Body of pancreas (tissue), 4 donors: ENCODE results near the gene CLMN. TPM values are rescaled to one million over a fixed set of nuclear protein-coding genes. Genes with fewer than 3 reads are reported as not detected.

Experiments
- ATAC-seq: fragments of 150-250 bp; one replicate; pipeline ENCODE4 v1.9.1; 2016
- DNase-seq, 4 donors: peaks; one replicate each; pipeline ENCODE4 v3.0.0-alpha.2; 2019
- H3K27ac ChIP-seq, 4 donors: fragments of 200-600 bp; sonication (generic); 1 replicate in 3 of 4; 2 replicates in 1 of 4; pipeline versions ENCODE4 v1.5.1 to v1.6.1; 2016 to 2019; ENCODE audit warnings: mild to moderate bottlenecking in 1 of 4, mixed read lengths in 1 of 4, moderate library complexity in 1 of 4
- H3K27me3 ChIP-seq, 2 donors: fragments of 200-600 bp; sonication (generic); one replicate each; pipeline ENCODE4 v1.6.0; 2016; ENCODE audit warnings: mild to moderate bottlenecking in 1 of 2
- H3K36me3 ChIP-seq, 2 donors: fragments of 200-600 bp; sonication (generic); replicated peaks in 1 of 2; 2 replicates each; pipeline ENCODE4 v1.5.1; 2016; ENCODE audit warnings: low read depth in 2 of 2; ENCODE audit not compliant: insufficient read depth in 1 of 2
- H3K4me1 ChIP-seq: fragments of 200-600 bp; sonication (generic); one replicate; pipeline ENCODE4 v1.6.0; 2016
- H3K4me3 ChIP-seq, 2 donors: fragments of 200-600 bp; sonication (generic); 1 replicate in 1 of 2; 2 replicates in 1 of 2; pipeline ENCODE4 v1.5.1; 2016 to 2019
- H3K9me3 ChIP-seq, 3 donors: fragments of 200-600 bp; sonication (generic); 1 replicate in 2 of 3; 2 replicates in 1 of 3; pipeline ENCODE4 v1.5.1; 2016
- POLR2A ChIP-seq, 3 donors: fragments of 450-650 bp; IDR thresholded peaks; one replicate each; pipeline ENCODE4 v1.6.1; 2016; ENCODE audit warnings: antibody characterized with exemption in 3 of 3, mild to moderate bottlenecking in 2 of 3
- WGBS, 2 donors: methylation state at CpG; one replicate each; pipeline ENCODE4 v1.1.5; 2017; 5-methylcytosine and 5-hydroxymethylcytosine counted together
- intact Hi-C: fragments of 100-400 bp; cut with DNase I; formaldehyde crosslinking; loops from one replicate; pipeline ENCODE4 v1.15.1; 2023
- total RNA-seq, 2 donors: library from RNA; depleted of rRNA; stranded (reverse); fragments of >200 nt; gene quantifications; one replicate each; pipeline ENCODE4 v1.1.0, GENCODE V29; 2016
- TF ChIP-seq, protein P1 (sequence below), 7 experiments: fragments of 450-650 bp in 4 of 7; fragments of 200-600 bp in 3 of 7; sonication (generic) in 3 of 7; IDR thresholded peaks; one replicate each; pipeline ENCODE4 v1.5.1; 2016 to 2019; ENCODE audit warnings: antibody characterized with exemption in 7 of 7

Gene CLMN
- total RNA-seq, 2 donors from 2014 or later: 53.7 to 54.7 TPM

DNA sequence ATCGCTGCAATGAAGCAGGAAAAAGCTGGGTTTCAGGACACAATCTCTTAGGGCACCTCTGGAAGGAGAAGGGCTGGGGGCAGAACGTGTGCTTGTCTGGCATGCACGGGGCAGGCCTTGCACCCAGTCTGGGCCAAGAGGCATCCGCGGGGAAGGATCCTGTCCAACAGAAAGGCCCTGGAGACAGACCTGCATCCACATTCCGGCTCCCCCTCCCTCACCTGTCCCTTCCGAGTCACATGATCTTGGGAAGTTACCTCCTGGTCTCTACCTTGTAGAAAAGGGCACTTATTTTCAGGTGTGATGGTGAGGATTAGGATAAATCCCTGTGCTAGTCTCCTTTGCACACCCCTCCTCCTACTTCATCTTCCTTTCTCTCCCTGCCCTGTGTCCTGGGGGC lies 25.4 kb downstream of the CLMN start:
- intact Hi-C loops: no loop called here
- ATAC-seq (no peak), DNase-seq (no peak)
- Histone ChIP-seq H3K4me3 (no peak overlapping the region), H3K36me3 (no peaks in the 10 kb centered on the region), H3K27me3 (no peaks in the 10 kb centered on the region), H3K9me3 (no peaks in the 10 kb centered on the region), H3K4me1 (peaks cover 55% of the 10 kb centered on the region), H3K27ac (peak overlapping the region in 3 of 4 donors; percentile 15 to 38 (median 19))
- WGBS, 2 donors: 67 to 69% methylated on average over 7 of the region's 7 CpGs
- TF ChIP-seq, protein P1, sequence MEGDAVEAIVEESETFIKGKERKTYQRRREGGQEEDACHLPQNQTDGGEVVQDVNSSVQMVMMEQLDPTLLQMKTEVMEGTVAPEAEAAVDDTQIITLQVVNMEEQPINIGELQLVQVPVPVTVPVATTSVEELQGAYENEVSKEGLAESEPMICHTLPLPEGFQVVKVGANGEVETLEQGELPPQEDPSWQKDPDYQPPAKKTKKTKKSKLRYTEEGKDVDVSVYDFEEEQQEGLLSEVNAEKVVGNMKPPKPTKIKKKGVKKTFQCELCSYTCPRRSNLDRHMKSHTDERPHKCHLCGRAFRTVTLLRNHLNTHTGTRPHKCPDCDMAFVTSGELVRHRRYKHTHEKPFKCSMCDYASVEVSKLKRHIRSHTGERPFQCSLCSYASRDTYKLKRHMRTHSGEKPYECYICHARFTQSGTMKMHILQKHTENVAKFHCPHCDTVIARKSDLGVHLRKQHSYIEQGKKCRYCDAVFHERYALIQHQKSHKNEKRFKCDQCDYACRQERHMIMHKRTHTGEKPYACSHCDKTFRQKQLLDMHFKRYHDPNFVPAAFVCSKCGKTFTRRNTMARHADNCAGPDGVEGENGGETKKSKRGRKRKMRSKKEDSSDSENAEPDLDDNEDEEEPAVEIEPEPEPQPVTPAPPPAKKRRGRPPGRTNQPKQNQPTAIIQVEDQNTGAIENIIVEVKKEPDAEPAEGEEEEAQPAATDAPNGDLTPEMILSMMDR (IDR thresholded peaks at IDR 0.05): no peak
- no peak for TF ChIP-seq POLR2A (IDR thresholded peaks at IDR 0.05)

- Histone ChIP-seq H3K4me3 (no peak overlapping the region), H3K27ac (peak overlapping the region in 1 of 4 donors; percentile 19)
- 86 to 93% methylated on average over 4 to 5 of the region's 5 CpGs for WGBS, 2 donors
Observed at GRCh38 chr14:95293449-95293848, 26.3 kb downstream of the CLMN start.

DNA sequence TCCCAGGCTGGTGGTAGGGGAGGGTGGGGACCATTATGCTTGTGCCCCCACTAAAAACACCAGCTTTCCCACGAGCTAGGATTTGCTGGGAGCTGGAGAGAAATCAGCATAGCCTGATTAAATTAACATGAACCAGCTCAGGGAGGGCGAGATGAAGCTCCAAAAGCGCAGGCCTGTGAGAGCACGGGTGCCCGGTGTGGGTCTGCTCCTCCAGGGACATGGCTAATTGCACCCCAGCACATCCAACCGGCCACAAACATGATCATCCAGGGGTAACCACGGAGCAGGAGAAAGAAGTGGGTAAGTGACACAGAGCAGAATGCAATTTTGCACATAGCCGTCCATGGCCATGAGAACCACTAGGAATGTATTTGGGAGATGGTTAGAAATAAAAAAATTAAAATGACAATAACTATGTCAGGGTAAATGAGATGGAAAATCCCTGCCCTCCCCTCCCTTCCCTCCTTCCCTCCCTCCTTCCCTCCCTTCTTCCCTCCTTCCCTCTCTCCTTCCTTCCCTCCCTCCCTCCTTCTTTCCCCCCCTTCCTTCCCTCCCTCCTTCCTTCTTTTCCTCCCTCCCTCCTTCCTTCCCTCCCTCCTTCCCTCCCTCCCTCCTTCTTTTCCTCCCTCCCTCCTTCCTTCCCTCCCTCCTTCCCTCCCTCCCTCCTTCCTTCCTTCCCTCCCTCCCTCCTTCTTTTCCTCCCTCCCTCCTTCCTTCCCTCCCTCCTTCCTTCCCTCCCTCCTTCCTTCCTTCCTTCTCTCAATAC lies 26.9 kb downstream of the CLMN start:
- no peaks in the 10 kb centered on the region for H3K27me3 ChIP-seq
- H3K9me3 ChIP-seq: no peaks in the 10 kb centered on the region
- peaks cover 55% of the 10 kb centered on the region for H3K4me1 ChIP-seq
- TF ChIP-seq POLR2A (IDR thresholded peaks at IDR 0.05): no peak
- TF ChIP-seq, protein P1 (IDR thresholded peaks at IDR 0.05): no peak
- WGBS, 2 donors: 44 to 69% methylated on average over 8 of the region's 8 CpGs
- DNase-seq (peak in 1 of 4 donors; percentile 20), ATAC-seq (no peak)
- H3K4me3 ChIP-seq: no peak overlapping the region
- H3K36me3 ChIP-seq: no peaks in the 10 kb centered on the region
- intact Hi-C loops: no loop called here
- H3K27ac ChIP-seq: peak overlapping the region; percentile 77 to 90 (median 84)

More at GRCh38 chr14:95293449-95293848, 26.3 kb downstream of the CLMN start:
- no peak for DNase-seq
- Histone ChIP-seq H3K9me3 (no peaks in the 10 kb centered on the region), H3K27me3 (no peaks in the 10 kb centered on the region), H3K36me3 (no peaks in the 10 kb centered on the region), H3K4me1 (peaks cover 55% of the 10 kb centered on the region)
- no peak for TF ChIP-seq POLR2A (IDR thresholded peaks at IDR 0.05)
- TF ChIP-seq, protein P1 (IDR thresholded peaks at IDR 0.05): no peak
- no peak for ATAC-seq
- intact Hi-C loops: no loop called here

DNA sequence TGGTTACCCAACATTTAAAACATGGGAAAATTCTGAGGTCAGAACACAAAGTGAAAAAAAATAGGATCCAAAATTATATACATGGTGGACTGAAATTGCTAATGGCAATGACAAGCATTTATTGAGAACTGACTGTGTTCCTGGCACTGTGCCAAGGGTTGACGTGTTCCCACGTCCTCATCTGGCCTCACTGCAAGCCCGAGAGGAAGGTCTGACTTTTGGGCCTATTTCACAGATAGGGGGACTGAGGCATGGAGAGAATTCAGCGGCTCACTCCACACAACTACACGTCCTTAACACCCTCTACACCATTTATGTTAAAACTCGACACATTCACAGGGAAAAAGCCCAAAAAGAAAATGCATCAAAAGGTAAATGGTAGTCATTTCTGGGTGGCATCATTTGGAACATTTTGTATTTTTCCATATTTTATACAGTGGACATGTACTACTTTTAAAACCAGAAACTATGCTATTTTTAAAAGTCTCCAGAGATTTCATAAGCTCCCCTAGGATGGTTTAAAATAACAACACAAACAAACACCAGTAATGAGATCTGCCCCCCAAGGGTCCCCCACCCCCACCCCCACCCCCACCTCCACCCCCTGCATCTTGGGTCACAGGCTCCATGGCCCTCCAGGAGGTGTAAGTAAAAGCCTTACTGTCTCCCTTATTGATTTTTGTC lies 27.7 kb downstream of the CLMN start:
- Histone ChIP-seq H3K9me3 (no peaks in the 10 kb centered on the region), H3K27ac (peak overlapping the region; percentile 77 to 90 (median 84)), H3K4me1 (peaks cover 55% of the 10 kb centered on the region), H3K36me3 (no peaks in the 10 kb centered on the region), H3K4me3 (no peak overlapping the region), H3K27me3 (no peaks in the 10 kb centered on the region)
- WGBS, 2 donors: 39 to 43% methylated on average over 6 of the region's 6 CpGs
- ATAC-seq (peak; percentile 51), DNase-seq (peak; percentile 81 to 89 (median 86))
- intact Hi-C loops: no loop called here
- no peak for TF ChIP-seq POLR2A (IDR thresholded peaks at IDR 0.05)
- TF ChIP-seq, protein P1 (IDR thresholded peaks at IDR 0.05): peak in 1 of 7 experiments; percentile 9
